ENCODE data around the gene SHC2.

- TF ChIP-seq CTCF (IDR thresholded peaks at IDR 0.05) (no peak), SMC3 (IDR thresholded peaks at IDR 0.05; ENCODE audit: low read depth, low read length) (no peak), EZH2phosphoT487 (IDR thresholded peaks at IDR 0.05; ENCODE audit: borderline replicate concordance, low read depth) (no peak), RCOR1 (IDR thresholded peaks at IDR 0.05; ENCODE audit: low read length) (no peak)
Observed at GRCh38 chr19:461721-462551, 1.1 kb upstream of the SHC2 start.
